HepG2 (cell line): ENCODE results near the gene LYZ. TPM values are rescaled to one million over a fixed set of nuclear protein-coding genes. Genes with fewer than 3 reads are reported as not detected.

ENCODE experiments used
- AFF4 ChIP-seq: sonication (generic); formaldehyde crosslinking; IDR thresholded peaks from 2 replicates; pipeline ENCODE4 v1.4.0; 2020; ENCODE audit warnings: missing genetic modification reagents
- CSRNP1 ChIP-seq: sonication (generic); formaldehyde crosslinking; IDR thresholded peaks from 2 replicates; pipeline ENCODE4 v1.8.1; 2023; ENCODE audit warnings: mild to moderate bottlenecking, missing genetic modification reagents
- DRAP1 ChIP-seq: IDR thresholded peaks from 2 replicates; pipeline ENCODE4 v1.6.1; 2016; ENCODE audit warnings: missing genetic modification reagents, missing compliant biosample characterization
- FOXJ3 ChIP-seq: sonication (generic); formaldehyde crosslinking; IDR thresholded peaks from 2 replicates; pipeline ENCODE4 v1.4.0; 2020; ENCODE audit warnings: missing genetic modification reagents, mild to moderate bottlenecking, borderline replicate concordance
- FOXM1 ChIP-seq: sonication (generic); formaldehyde crosslinking; IDR thresholded peaks from 2 replicates; pipeline ENCODE4 v1.5.0; 2020; ENCODE audit warnings: missing genetic modification reagents
- GABPB1 ChIP-seq: IDR thresholded peaks from 2 replicates; pipeline ENCODE4 v1.6.1; 2016; ENCODE audit warnings: mild to moderate bottlenecking, missing genetic modification reagents, moderate library complexity, missing compliant biosample characterization
- GFI1 ChIP-seq: sonication (generic); formaldehyde crosslinking; IDR thresholded peaks from 2 replicates; pipeline ENCODE4 v1.5.0; 2020; ENCODE audit warnings: missing genetic modification reagents, mild to moderate bottlenecking, borderline replicate concordance
- HOMEZ ChIP-seq: IDR thresholded peaks from 2 replicates; pipeline ENCODE4 v1.6.1; 2016; ENCODE audit warnings: low read depth
- ISL2 ChIP-seq: sonication (generic); formaldehyde crosslinking; IDR thresholded peaks from 2 replicates; pipeline ENCODE4 v1.5.0; 2020; ENCODE audit warnings: missing genetic modification reagents
- KAT8 ChIP-seq: IDR thresholded peaks from 2 replicates; pipeline ENCODE4 v1.6.1; 2016; ENCODE audit warnings: missing genetic modification reagents, missing compliant biosample characterization
- KDM6A ChIP-seq: IDR thresholded peaks from 2 replicates; pipeline ENCODE4 v1.6.1; 2016; ENCODE audit warnings: low read depth
- KMT2B ChIP-seq: IDR thresholded peaks from 2 replicates; pipeline ENCODE4 v1.6.1; 2016; ENCODE audit warnings: missing genetic modification reagents, missing compliant biosample characterization
- MED1 ChIP-seq: sonication (generic); formaldehyde crosslinking; IDR thresholded peaks from 2 replicates; pipeline ENCODE4 v1.4.0; 2020; ENCODE audit warnings: missing genetic modification reagents
- MXD4 ChIP-seq: IDR thresholded peaks from 2 replicates; pipeline ENCODE4 v1.6.1; 2016; ENCODE audit warnings: mild to moderate bottlenecking, missing biosample characterization, missing genetic modification reagents
- ZBTB44 ChIP-seq: sonication (generic); formaldehyde crosslinking; IDR thresholded peaks from 2 replicates; pipeline ENCODE4 v1.4.0; 2020; ENCODE audit warnings: missing genetic modification reagents
- ZNF124 ChIP-seq: sonication (generic); formaldehyde crosslinking; IDR thresholded peaks from 2 replicates; pipeline ENCODE4 v1.4.0; 2020; ENCODE audit warnings: missing genetic modification reagents
- ZNF256 ChIP-seq: sonication (generic); formaldehyde crosslinking; conservative IDR thresholded peaks from 2 replicates; pipeline ENCODE4 v1.4.0; 2020; ENCODE audit warnings: missing genetic modification reagents
- ZNF484 ChIP-seq: sonication (generic); formaldehyde crosslinking; IDR thresholded peaks from 2 replicates; pipeline ENCODE4 v1.5.1; 2020; ENCODE audit warnings: mild to moderate bottlenecking, low read depth, missing genetic modification reagents, borderline replicate concordance
- ZNF513 ChIP-seq: sonication (generic); formaldehyde crosslinking; conservative IDR thresholded peaks from 2 replicates; pipeline ENCODE4 v1.5.0; 2020; ENCODE audit warnings: missing genetic modification reagents
- polyA plus RNA-seq, 8 experiments: library from polyadenylated mRNA; depleted of rRNA in 3 of 8; stranded (reverse) in 7 of 8; unstranded in 1 of 8; fragments of >200 nt; fragmentation: Illumina TruSeq in 4 of 8; extraction: Trizol in 4 of 8; gene quantifications; 2 replicates each; pipeline versions ENCODE4 v1.2.1 to v1.2.3, GENCODE V29; 2011 to 2016; ENCODE audit warnings: low read depth in 4 of 8, missing spikeins in 1 of 8, mixed read lengths in 1 of 8; ENCODE audit not compliant: insufficient read depth in 1 of 8
- total RNA-seq, 5 experiments: library from RNA; depleted of rRNA; stranded (reverse); fragments of >200 nt; fragmentation: Illumina TruSeq; extraction: Trizol; gene quantifications; 2 replicates each; pipeline ENCODE4 v1.2.3, GENCODE V29; 2016; ENCODE audit warnings: low read depth in 1 of 5

LYZ gene
- total and polyA plus RNA-seq, 2 of the 13 experiments (the other 11 are each of a cell fraction or from before 2014, with no cell fraction given) = 1,788 to 2,054 TPM

GRCh38 chr12:69348162-69348938 is at the start of gene LYZ (continued):
- TF ChIP-seq HOMEZ (CRISPR knock-in tag) = peak; percentile 65; the same call in 1 of the 2 replicates
- TF ChIP-seq MXD4 (CRISPR knock-in tag) = no peak
- peak; percentile 96 for TF ChIP-seq FOXJ3 (CRISPR knock-in tag)
- TF ChIP-seq ZNF124 (CRISPR knock-in tag) = peak; percentile 72; the same call in 1 of the 2 replicates
- TF ChIP-seq MED1 (CRISPR knock-in tag) = peak; percentile 99
- TF ChIP-seq AFF4 (CRISPR knock-in tag) = peak; percentile 100
- no peak for TF ChIP-seq ZNF484
- TF ChIP-seq ZNF513 (CRISPR knock-in tag) = no peak
- TF ChIP-seq CSRNP1 (CRISPR knock-in tag) = peak; percentile 50; the same call in 1 of the 2 replicates
- peak; percentile 82; the same call in 1 of the 2 replicates for TF ChIP-seq ZNF256 (CRISPR knock-in tag)
- TF ChIP-seq FOXM1 (CRISPR knock-in tag) = no peak
- peak; percentile 80 for TF ChIP-seq GFI1
- TF ChIP-seq ZBTB44 = no peak
- TF ChIP-seq GABPB1 (CRISPR knock-in tag) = peak; percentile 42; the same call in 1 of the 2 replicates
- TF ChIP-seq KDM6A (CRISPR knock-in tag) = peak; percentile 53; the same call in 1 of the 2 replicates
- TF ChIP-seq KMT2B (CRISPR knock-in tag) = no peak
- TF ChIP-seq KAT8 (CRISPR knock-in tag) = peak; percentile 79
- TF ChIP-seq ISL2 (CRISPR knock-in tag) = peak; percentile 97
- peak; percentile 98 for TF ChIP-seq DRAP1 (CRISPR knock-in tag)
